HG02623 (cell line): ENCODE measurements around the gene SIK3.

ENCODE experiments used
- ATAC-seq: cut with Tn5 transposase; IDR thresholded peaks from one replicate; pipeline ENCODE4 v1.9.1; 2021; ENCODE audit warnings: moderate library complexity; ENCODE audit not compliant: unreplicated experiment

Gene SIK3

DNA sequence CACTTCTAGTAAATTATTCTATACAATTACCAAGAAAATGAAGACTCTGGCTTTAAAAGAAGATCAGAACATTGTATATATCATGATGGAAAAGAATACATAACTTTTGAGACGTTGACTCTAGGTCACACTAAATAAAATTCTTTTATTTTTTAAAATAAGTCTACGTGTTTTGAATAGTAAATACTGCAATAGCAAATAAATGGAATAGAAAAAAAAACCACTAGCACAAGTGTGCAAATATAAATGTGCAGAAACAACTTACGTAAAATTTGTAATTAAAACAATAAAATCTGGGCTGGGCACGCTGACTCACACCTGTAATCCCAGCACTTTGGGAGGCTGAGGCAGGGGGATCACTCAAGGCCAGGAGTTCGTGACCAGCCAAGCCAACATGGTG is 17.9 kb downstream of the SIK3 start:
- ATAC-seq = no peak

DNA sequence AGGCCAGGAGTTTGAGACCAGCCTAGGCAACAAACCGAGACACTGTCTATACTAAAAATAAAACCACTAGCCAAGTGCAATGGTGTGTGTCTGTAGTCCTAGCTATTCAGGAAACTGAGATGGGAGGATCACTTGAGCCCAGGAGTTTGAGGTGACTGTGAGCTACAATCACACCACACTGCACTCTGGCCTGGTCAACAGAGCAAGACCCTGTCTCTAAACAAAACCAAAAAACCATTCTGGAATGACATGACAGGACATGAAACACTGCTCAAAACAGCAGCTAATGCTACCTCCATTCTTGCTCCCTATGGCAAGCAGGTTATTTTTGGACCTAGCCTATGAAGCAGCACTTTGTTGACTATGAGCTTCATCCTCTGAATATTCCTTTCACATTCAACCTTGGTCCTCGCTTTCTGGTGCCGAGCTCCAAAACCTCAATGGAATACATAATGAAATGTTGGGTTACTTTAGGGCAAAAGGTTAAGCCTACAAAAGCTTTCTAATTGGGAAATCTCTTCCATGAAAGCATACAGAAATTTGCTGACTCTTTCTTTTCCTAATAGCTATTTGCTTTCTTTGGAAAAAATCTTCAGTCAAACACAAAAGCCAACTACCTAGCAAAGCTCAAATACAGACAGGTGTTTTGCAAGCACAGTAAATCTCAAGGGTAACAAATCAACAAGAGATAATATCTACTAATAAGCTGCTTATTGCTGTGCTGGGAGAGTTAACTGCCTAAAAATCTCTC is 21.1 kb downstream of the SIK3 start:
- no peak for ATAC-seq

DNA sequence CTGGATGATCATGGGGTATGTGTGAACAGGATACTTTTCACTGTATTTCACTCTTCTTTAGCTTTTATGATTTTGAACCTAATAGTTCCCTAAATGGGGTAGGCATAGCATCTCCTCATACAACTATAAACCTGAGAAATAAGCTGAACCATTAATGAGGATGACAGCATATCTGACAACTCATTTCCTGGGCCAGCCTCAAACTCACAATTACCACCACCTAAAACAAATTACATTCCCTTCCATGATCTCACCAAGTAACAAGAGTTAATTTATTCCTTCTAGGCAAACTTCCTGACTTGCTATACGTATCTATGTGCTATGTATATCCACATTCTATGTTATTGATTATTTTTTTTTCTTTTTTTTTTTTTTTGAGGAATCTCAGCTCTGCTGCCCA is 23.0 kb downstream of the SIK3 start:
- ATAC-seq = no peak

DNA sequence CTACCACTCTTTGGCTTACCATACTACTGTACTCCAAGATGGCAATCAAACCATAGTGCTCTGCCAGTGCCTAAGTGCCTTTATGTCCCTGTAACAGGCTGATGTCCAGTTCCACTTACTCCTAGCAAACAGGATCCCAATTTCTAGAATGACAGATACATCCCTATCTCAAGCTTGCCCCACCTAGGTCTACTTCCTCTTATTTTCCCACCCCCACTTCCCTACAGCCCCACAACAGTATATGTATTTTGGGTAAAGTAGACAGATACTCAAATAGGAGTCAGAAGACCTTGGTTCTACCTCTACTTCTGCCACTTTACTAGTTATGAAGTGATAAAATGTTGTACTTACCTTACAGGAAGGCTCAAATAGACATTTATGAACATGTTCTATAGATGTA is 24.1 kb downstream of the SIK3 start:
- ATAC-seq = no peak

DNA sequence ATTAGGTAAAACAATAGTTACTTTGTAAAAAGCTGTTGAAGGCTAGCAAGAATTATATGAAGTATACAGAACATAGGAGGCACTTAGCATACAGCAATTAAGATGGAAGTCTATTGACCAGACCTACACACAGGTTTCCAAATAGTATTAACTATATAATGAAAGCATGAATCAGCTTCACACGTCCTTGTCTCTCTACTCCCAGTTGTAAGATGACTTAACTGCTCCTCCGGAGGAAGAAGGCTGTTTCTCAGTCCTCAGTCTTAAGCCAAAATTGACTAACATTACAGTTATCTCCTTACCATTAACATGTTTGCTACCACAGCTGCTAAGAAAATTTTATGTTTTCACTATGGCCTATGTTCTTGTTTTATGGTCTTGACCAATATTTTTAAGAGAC is 24.7 kb downstream of the SIK3 start:
- no peak for ATAC-seq

DNA sequence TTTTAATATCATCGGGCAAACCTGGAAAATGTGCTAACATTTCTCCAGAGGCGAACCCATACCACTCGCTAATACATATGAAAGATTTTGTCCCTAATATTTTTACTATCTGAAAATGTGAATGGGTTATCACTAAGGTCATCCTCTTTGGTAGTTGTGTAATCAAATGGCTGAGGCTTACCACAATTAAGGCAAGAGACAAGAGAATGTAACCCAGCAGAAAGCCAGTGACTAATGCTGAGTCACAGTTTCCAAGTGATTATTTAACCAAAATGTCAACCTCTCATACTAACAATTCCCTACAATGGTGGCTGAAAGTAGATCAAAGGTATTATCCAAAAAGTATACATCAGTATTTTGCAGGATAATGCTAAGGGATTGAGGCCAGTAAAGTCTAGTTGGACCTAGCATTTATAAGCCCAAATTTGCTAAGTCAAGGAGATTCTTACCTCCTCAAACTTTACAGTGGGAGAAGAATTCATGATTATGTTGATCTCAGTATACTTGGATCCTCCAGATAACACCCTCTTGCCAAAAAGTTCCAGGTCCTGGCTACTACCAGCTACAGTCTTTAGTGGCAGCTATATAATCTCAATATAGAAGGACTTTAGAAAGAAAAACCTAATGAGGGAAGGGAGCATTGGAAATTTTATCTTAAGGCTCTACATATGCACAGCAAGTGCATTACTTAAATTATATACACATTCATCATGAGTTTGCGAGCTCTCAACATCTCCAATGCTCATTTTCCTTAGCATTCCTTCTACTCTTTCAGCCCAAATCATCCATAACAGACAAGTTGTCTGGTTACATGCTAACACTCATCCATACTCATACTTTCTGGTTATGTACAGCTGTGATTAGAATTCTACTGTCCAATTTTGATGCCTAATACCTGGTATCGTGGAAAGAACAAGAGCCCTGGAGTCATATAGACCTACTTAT is 25.4 kb downstream of the SIK3 start:
- no peak for ATAC-seq

DNA sequence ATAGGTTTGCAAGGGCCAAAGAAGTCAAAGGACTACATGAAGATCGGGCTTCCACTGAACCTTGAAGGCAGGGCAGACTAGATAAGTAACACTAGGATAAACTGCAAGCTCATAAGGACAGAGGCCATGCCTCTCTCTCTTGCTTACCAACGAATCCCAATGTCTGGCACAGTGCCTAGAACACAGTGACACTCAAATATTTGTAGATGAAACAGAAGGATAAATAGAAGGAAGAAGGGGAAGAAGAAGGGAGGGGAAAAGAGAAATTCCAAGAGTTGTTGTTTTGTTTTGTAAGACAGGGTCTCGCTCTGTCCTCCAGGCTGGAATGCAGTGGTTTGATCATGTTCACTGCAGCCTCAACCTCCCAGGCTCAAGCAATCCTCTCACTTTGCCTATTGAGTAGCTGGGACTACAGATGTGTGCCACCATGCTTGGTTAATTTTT is 26.9 kb downstream of the SIK3 start:
- ATAC-seq = no peak

DNA sequence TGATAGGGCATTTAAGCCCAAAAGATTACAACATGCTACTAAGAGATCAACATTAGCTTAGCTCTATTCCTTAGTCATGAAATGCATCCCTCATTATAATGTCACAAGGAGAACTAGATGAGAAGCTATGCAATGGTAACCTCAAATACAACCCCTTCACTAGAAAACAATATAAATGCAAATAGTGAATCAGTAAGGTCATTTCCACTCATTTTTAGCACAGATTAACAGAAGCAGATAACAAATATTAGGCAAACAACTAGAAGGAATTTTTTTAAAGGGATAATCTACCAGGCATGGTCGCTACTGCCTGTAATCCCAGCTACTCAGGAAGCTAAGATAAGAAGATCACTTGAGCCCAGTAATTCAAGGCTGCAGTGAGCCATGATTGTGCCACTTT is 28.2 kb downstream of the SIK3 start:
- no peak for ATAC-seq

DNA sequence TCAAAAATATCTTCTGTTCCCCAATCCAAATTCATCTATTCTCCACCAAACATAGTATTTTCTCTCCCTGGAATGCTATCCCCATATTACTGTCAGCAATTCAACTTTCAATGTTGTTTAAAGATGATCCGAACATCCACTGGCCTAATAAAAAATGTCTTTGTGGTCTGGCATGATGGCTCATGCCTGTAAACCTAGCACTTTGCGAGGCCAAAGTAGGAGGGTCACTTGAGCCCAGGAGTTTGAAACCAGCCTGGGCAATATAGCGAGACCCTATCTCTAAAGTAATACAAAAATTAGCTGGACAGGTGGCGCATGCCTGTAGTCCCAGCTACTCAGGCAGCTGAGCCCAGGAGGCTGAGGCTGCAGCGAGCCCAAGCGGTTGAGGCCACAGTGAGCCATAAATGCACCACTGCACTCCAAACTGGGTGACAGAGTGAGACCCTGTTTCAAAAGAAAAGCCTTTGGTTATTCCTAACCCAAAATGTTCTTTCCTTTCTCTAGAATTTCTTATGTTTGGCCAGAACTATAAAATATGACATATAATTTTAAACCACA is 29.8 kb downstream of the SIK3 start:
- ATAC-seq = no peak

DNA sequence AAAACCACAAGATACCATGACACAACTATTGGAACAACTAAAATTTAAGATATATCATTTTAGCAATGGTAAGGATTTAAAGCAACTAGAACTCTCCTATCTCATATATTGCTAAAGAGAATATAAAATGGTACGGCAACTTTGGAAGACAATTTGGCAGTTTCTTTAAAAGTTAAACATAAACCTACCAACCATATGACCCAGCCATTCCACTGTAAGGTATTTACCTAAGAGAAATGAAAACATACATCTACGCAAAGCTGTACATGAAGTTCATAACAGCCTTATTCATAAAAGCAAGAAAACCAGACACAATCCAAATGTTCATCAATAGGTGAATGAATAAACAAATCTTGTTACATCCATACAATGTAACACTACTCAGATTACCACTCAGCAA is 31.3 kb downstream of the SIK3 start:
- no peak for ATAC-seq

DNA sequence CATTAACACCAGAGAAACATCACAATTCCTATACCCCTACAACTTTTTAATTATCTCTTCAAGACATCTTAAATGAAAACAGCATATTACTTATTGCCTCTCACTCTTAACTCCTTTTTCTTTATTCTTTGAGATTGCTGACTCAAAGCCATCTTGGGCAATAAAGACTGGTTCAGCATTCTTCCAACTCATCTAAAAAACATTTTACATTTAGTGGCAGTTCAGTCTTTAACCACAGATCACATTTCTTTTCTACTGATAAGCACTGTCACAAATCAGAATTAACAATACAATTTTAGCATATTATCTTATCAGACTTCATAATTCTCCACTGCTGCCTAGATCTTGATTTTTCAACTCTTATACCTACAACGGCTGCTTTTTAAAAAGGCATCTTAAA is 34.0 kb downstream of the SIK3 start:
- ATAC-seq = no peak

DNA sequence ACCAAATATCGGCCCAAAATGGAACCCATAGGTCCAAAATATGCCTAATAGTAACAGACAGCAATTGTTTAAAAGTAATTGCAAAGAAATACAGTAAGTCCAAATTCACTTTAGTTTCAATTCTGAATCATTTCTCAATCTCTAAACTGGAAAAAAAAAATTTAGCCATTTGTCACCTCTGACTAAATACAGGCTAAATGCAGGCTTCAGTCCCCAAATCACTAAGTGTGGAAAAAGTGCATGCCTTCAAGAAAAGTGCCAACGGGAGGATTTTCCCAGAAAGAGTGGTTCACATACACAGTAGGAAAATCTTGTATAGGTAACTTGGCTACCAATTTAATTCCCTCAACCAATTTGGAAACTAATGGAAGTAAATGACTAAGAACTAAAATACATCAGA is 35.7 kb downstream of the SIK3 start:
- ATAC-seq = no peak

DNA sequence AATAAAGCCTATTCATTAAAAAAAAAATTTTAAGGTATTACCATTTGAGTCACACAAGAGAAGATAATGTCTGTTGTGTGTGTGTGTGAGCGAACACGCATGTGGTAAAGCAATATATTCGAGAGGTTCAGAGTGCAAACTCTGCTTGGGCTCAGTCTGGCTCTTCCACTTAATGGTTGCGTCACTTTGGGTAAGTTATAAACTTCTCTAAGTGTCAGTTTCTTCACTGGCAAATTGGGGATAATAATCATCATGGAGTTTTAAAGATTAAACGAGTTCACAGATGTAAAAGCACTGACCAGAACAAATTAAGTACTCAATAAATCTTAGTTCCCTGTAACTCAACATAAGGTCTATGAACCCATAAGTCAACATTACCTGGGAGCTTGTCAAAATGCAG is 37.0 kb downstream of the SIK3 start:
- no peak for ATAC-seq

DNA sequence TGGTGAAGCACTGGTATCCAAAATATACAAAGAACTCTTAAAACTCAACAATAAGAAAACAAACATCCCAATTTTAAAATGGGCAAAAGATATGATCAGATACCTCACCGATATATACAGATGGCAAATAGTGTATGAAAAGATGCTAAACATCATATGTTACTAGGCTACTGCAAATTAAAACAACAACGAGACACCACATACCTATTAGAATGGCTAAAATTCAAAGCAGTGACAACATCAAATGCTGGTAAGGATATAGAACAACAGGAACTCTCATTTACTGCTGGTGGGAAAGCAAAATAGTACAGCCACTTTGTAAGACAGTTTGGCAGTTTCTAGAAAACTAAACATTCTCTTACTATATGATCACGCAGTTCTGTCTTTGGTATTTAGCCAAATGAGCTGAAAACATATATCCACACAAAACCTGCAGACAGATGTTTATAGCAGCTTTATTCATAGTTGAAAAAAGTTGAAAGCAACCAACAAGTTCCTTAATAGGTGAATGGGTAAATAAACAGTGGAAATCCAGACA is 38.5 kb downstream of the SIK3 start:
- ATAC-seq = no peak

DNA sequence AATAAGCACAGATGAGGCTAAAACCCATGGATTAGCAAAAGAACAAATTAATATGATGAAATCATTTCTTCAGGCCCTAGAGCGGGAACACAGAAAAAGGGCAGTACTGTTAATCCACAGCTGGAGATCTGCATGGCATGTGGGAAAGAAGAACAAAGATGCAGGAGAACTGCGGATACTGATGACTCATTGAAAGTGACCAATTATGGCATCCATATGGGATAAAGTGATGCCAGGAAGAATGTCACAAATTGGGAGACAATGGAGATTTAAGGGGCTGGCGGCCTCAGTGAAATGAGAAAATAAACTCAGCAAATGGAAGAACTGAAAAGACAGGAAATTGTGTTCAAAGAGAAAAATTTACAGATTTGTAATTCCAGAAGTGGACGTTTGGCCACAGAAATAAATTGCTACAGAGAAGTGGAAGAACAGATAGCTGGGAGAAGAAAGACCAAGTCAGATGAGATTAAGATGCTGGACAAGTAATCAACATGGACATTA is 39.4 kb downstream of the SIK3 start:
- no peak for ATAC-seq

DNA sequence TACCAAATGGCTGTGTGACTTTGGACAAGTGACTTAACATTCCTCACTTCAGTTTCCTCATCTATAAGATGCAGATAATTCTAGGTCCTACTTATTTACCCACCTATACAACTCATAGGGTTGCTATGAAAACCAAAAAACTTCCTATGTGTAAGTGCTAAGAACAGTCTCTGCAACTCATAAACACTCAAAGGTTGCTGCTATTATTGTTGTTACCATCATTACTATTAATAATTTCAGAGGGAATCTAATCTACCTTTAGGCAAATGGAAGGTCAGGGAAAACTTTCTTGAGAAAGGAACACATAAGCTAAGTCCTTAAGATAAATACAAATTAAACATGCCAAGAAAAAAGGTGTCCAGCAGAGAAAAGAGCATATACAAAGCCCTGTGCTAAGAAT is 40.5 kb downstream of the SIK3 start:
- no peak for ATAC-seq

DNA sequence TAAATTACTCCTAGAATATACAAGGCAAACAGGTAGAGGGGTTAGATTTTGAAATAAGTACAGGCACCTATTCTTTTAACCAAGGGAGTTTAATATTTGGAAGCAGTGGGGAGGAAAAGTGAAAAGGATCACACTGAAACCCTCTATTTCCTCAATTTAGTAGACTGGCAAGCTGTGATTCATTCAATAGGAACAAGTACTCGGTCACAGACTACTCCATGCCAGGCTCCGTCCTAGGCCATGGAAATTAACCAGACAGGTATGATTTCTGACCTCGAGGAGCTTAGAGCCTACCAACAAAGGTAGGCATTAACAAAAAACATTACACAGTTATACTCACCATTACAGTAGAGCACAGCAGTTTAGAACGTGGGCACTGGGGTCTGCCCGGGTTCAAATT is 40.9 kb downstream of the SIK3 start:
- no peak for ATAC-seq

DNA sequence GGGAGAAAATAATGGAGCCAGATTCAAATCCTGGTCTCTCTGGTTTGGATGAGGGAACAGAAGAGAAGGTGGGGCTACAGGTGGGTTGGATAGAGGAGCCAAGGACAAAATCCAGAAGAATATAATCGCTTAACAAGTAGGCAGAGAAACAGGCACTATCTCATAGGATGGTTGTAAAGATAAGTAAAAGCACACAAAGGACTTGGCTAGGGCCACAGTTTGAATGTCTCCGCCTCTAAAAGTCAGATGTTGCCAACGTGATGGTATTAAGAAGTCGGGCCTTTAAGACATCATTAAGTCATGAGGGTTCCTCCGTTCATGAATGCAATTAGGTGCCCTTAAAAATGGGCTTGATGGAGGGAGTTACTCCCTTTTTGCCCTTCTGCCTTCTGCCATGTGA is 42.8 kb downstream of the SIK3 start:
- ATAC-seq = no peak

DNA sequence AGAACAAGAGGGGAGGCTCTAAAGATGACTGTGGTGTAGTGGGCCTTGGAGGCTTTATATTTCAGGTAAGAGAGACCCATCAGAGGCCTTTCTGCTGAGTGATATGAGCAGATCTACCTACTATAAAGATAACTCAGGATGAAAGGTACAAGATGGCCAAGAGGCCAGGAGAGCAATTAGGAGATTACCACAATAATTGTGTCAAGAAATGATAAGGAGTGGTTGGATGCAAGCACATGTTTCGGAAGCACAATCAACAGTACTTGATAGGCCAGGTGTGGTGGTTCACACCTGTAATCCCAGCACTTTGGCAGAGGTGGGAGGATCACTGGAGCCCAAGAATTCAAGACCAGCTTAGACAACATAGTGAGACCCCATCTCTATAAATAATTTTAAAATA is 43.8 kb downstream of the SIK3 start:
- ATAC-seq = no peak

DNA sequence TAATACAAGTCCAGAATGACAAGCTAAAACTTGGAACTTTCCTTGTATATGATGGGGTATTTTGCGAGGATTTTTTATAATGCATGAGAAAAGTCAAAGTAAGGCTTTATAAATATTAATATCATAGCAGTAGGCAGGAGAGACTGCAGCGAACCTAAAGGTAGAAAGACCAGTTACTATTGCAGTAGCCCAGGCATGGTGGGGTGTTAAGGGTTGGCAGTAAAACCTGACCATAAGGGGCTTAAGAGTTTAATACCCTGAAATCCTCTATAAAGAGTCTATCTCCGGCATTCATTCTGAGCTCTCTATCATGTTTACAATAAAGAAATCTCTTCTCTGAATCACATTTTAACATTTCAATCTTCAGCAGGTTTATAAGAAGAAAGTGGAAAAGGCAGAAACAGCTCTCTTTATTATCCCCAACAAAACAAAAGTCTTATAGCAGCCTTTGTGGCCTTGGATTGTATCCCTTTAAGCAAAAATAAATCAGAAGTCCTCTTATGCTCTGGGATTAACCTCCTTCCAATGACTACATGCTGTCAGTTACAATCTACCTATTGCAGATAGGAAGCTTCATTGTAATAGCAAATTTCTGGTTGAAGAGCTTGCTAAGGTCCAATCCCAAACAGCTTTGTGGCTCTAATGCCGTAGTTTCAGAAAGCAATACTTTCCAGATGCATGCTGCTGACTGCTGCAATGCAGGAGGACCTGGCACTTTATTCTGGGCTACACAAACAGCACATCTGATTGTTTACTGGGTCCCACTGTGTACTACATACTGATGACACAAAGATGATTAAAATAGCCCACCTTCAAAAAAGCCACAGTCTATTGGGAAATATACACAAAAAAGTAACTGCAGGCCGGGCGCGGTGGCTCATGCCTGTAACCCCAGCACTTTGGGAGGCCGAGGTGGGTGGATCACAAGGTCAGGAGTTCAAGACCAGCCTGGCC is 45.8 kb downstream of the SIK3 start:
- no peak for ATAC-seq
